K562 (cell line): ENCODE results near the gene HOXA9. TPM values are rescaled to one million over a fixed set of nuclear protein-coding genes. Genes with fewer than 3 reads are reported as not detected.

ENCODE experiments used
- ATAC-seq: fragments of 200-7000 bp; cut with Tn5 transposase; 3 replicates; pipeline ENCODE4 v1.9.1; 2020; ENCODE audit warnings: moderate library complexity
- BruUV-seq: library from RNA; stranded (reverse); fragments of 400-500 nt; replicated peaks from 2 replicates; lab custom pipeline; 2021; lab: Mats Ljungman, UMichigan
- CTCF ChIA-PET: fragments of 300-600 bp; formaldehyde crosslinking; extraction: SDS; loops from one replicate; lab custom pipeline; 2021; ENCODE audit warnings: low intra/inter-chr PET ratio; lab: Yijun Ruan, JAX
- POLR2A ChIA-PET: fragments of 300-600, 350-650 bp; sonication (Branson Sonifier 250); formaldehyde crosslinking; extraction: SDS; loops from one replicate; lab custom pipeline; 2021; ENCODE audit warnings: antibody characterized with exemption, inconsistent platforms; lab: Yijun Ruan, JAX
- DNase-seq, 4 experiments: peaks; one replicate each; pipeline versions ENCODE4 v3.0.0 to v3.0.0-alpha.2; 2011 to 2018; ENCODE audit warnings: low spot score in 3 of 4, mixed read lengths in 3 of 4; ENCODE audit errors: extremely low read depth in 1 of 4
- FAIRE-seq: peaks from 2 replicates; lab custom pipeline; 2011; peaks lifted over from hg19 to GRCh38; lab: Jason Lieb, UNC
- H2AFZ ChIP-seq: 2 replicates; pipeline ENCODE4 v1.6.0; 2011; ENCODE audit warnings: low read depth, low read length, control low read depth, inconsistent platforms
- H3K27ac ChIP-seq: fragments of 200-600 bp; 3 replicates; pipeline ENCODE4 v1.8.0; 2011; ENCODE audit warnings: low read depth, mild to moderate bottlenecking, control low read depth, inconsistent platforms, low read length, moderate library complexity, mixed read lengths; ENCODE audit errors: extremely low read depth
- H3K27me3 ChIP-seq, 2 experiments: fragments of 300-600 bp in 1 of 2; 2 replicates in 1 of 2; 3 replicates in 1 of 2; pipeline versions ENCODE4 v1.6.0 to v1.8.0; 2011; ENCODE audit warnings: inconsistent platforms in 2 of 2, low read length in 2 of 2, mild to moderate bottlenecking in 1 of 2, mixed read lengths in 1 of 2, moderate library complexity in 1 of 2; ENCODE audit not compliant: control insufficient read depth in 2 of 2, insufficient read depth in 2 of 2
- H3K36me3 ChIP-seq: fragments of 300-600 bp; 3 replicates; pipeline ENCODE4 v1.8.0; 2011; ENCODE audit warnings: mild to moderate bottlenecking, low read length, inconsistent platforms; ENCODE audit not compliant: control insufficient read depth, insufficient read depth
- H3K4me1 ChIP-seq, 2 experiments: fragments of 200-600 bp in 1 of 2; replicated peaks in 1 of 2; 2 replicates in 1 of 2; 3 replicates in 1 of 2; pipeline versions ENCODE4 v1.5.1 to v1.8.0; 2011; ENCODE audit warnings: inconsistent platforms in 2 of 2, low read length in 2 of 2, mild to moderate bottlenecking in 1 of 2, mixed read lengths in 1 of 2, moderate library complexity in 1 of 2; ENCODE audit not compliant: control insufficient read depth in 2 of 2, insufficient read depth in 2 of 2
- H3K4me2 ChIP-seq: 2 replicates; pipeline ENCODE4 v1.6.1; 2011; ENCODE audit warnings: low read length, control low read depth, inconsistent platforms, mixed read lengths; ENCODE audit not compliant: insufficient read depth
- H3K4me3 ChIP-seq: fragments of 200-600 bp; sonication (generic), shearing (Covaris generic); 2 replicates; pipeline ENCODE4 v1.5.1; 2016; ENCODE audit warnings: control low read depth, inconsistent platforms
- H3K79me2 ChIP-seq: fragments of 200-600 bp; 3 replicates; pipeline ENCODE4 v1.8.0; 2011; ENCODE audit warnings: low read length, inconsistent platforms; ENCODE audit not compliant: control insufficient read depth, insufficient read depth
- H3K9ac ChIP-seq, 2 experiments: 2 replicates each; pipeline versions ENCODE4 v1.6.0 to v1.6.1; 2011; ENCODE audit warnings: low read depth in 2 of 2, low read length in 2 of 2, control low read depth in 1 of 2, inconsistent platforms in 1 of 2, mild to moderate bottlenecking in 1 of 2, mixed read lengths in 1 of 2; ENCODE audit not compliant: insufficient read depth in 1 of 2
- H3K9me1 ChIP-seq: one replicate; pipeline ENCODE4 v1.6.0; 2011; ENCODE audit warnings: inconsistent platforms, mild to moderate bottlenecking, low read length, moderate library complexity; ENCODE audit not compliant: control insufficient read depth, insufficient read depth
- H3K9me3 ChIP-seq: replicated peaks from 2 replicates; pipeline ENCODE4 v1.5.1; 2011; ENCODE audit warnings: low read depth, low read length, inconsistent platforms; ENCODE audit not compliant: control insufficient read depth, insufficient read depth
- H4K20me1 ChIP-seq: replicated peaks from 2 replicates; pipeline ENCODE4 v1.6.1; 2011; ENCODE audit warnings: low read length, inconsistent platforms, mixed read lengths; ENCODE audit not compliant: control insufficient read depth, insufficient read depth
- E2F3 ChIP-seq: fragments of 250-450 bp; sonication (Bioruptor Pico); IDR thresholded peaks from 2 replicates; pipeline ENCODE4 v1.4.0; 2020; ENCODE audit warnings: mild to moderate bottlenecking
- MCM7 ChIP-seq, 2 experiments: fragments of 450-650 bp; IDR thresholded peaks; 2 replicates each; pipeline ENCODE4 v1.6.1; 2016 to 2018
- MGA ChIP-seq: fragments of 450-650 bp; IDR thresholded peaks from 2 replicates; pipeline ENCODE4 v1.6.1; 2016; ENCODE audit warnings: mild to moderate bottlenecking, moderate library complexity
- SMARCE1 ChIP-seq: fragments of 450-650 bp; IDR thresholded peaks from 2 replicates; pipeline ENCODE4 v1.7.1; 2016; ENCODE audit warnings: mild to moderate bottlenecking
- ZFX ChIP-seq: sonication (generic); formaldehyde crosslinking; IDR thresholded peaks from 2 replicates; pipeline ENCODE4 v1.8.0; 2022; ENCODE audit warnings: mild to moderate bottlenecking, missing genetic modification reagents, moderate library complexity
- ZNF24 ChIP-seq: fragments of 450-650 bp; IDR thresholded peaks from 2 replicates; pipeline ENCODE4 v1.6.1; 2016
- WGBS: fragments of 100-300 bp; shearing (Covaris generic); methylation state at CpG from one replicate; pipeline ENCODE4 v1.1.6; 2016; ENCODE audit warnings: low coverage, mixed read lengths; ENCODE audit not compliant: insufficient coverage; ENCODE audit errors: missing lambda C conversion rate; 5-methylcytosine and 5-hydroxymethylcytosine counted together
- in situ Hi-C: fragments of 300-500 bp; cut with MboI; formaldehyde crosslinking; loops from 4 replicates; pipeline ENCODE4 v1.15.0; 2018; ENCODE audit warnings: inconsistent platforms, mixed read lengths
- intact Hi-C: fragments of 100-400 bp; cut with micrococcal nuclease; formaldehyde crosslinking; loops from 2 replicates; pipeline ENCODE4 v1.14.2; 2022
- polyA plus RNA-seq, 8 experiments: library from polyadenylated mRNA; depleted of rRNA in 4 of 8; stranded (reverse) in 5 of 8; unstranded in 3 of 8; fragments of >200 nt; fragmentation: Nextera tagmentation in 2 of 8; fragmentation: Illumina TruSeq in 1 of 8; extraction: Ambion mirVana in 2 of 8; extraction: Trizol in 1 of 8; gene quantifications; 2 replicates each; pipeline versions ENCODE4 v1.2.1 to v1.2.3, GENCODE V29; 2011 to 2014; ENCODE audit warnings: inconsistent platforms in 1 of 8, missing spikeins in 1 of 8
- total RNA-seq, 7 experiments: library from RNA; depleted of rRNA in 6 of 7; stranded (reverse); fragments of >200 nt in 6 of 7; fragmentation: Illumina TruSeq in 2 of 7; extraction: Trizol in 2 of 7; gene quantifications; 2 replicates each; pipeline versions ENCODE4 v1.2.1 to v1.2.3, GENCODE V29; 2011 to 2021; ENCODE audit warnings: low replicate concordance in 1 of 7

Gene HOXA9
- total and polyA plus RNA-seq, 9 of the 15 experiments (the other 6 are each of a cell fraction or from before 2014, with no cell fraction given) = not detected

- Histone ChIP-seq H3K4me3 (no peak within 1 kb of the TSS), H3K9me3 (no peaks in the 10 kb centered on the region), H3K27ac (no peak within 1 kb of the TSS), H3K4me2 (no peak within 1 kb of the TSS), H2AFZ (no peak within 1 kb of the TSS), H3K4me1 (peaks cover 0 to 3% of the 10 kb centered on the region in 2 experiments; a peak in 1 of 5 replicates), H3K27me3 (peaks cover 28 to 67% of the 10 kb centered on the region in 2 experiments)
- POLR2A ChIA-PET = interaction anchor here (0.6 to 0.7 kb wide), 2 partner anchors 14 to 31 kb away, joined by 3 read pairs; partner anchors contain the start of gene HOXA5
- no peak for FAIRE-seq
- intact Hi-C loops = no loop called here
- CTCF ChIA-PET = no interaction called here
- no peak for TF ChIP-seq ZFX (CRISPR knock-in tag)
- no peak for TF ChIP-seq MGA
- no peak for TF ChIP-seq E2F3
- no peak for TF ChIP-seq SMARCE1
- no peak for TF ChIP-seq ZNF24
- no peak for TF ChIP-seq MCM7 (IDR thresholded peaks at IDR 0.05)
- TF ChIP-seq, all 486 proteins: peak for 0
- Histone ChIP-seq H3K9me1 (no peaks in the 10 kb centered on the region), H3K79me2 (no peaks in the 10 kb centered on the region), H3K9ac (no peak within 1 kb of the TSS), H4K20me1 (no peaks in the 10 kb centered on the region), H3K36me3 (no peaks in the 10 kb centered on the region)
- no TSS peak for BruUV-seq
- DNase-seq (no peak), ATAC-seq (no peak)
- 54% methylated on average over 31 of the region's 82 CpGs for WGBS
- in situ Hi-C loops = loop anchor here (25.0 kb wide), 3 partner anchors 662 to 1287 kb away; no protein-coding TSS in a partner anchor
These were observed 8.9 kb upstream of the HOXA9 start, which contains the start of gene HOXA10 for GRCh38 chr7:27173956-27174873. TSS of gene HOXA10 (minus strand) at chr7:27174320. CDS start at chr7:27174306, 14 bp downstream.
